HEK293 (cell line): Measurements from ENCODE around the gene NAT16.
A peak's percentile ranks its signal among the peaks of the same experiment; 100 is the strongest.

Source experiments
- GLI2 ChIP-seq: fragments of 450-650 bp; formaldehyde crosslinking; IDR thresholded peaks from 2 replicates; pipeline ENCODE4; 2017; ENCODE audit warnings: missing biosample characterization, missing genetic modification characterization, low read depth, borderline replicate concordance
- HOXA7 ChIP-seq: sonication (generic); formaldehyde crosslinking; IDR thresholded peaks from 2 replicates; pipeline ENCODE4 v1.8.1; 2022; ENCODE audit warnings: missing genetic modification reagents, borderline replicate concordance
- IKZF3 ChIP-seq: fragments of 450-650 bp; IDR thresholded peaks from 2 replicates; pipeline ENCODE4 v1.5.0; 2018; ENCODE audit warnings: missing biosample characterization, mild to moderate bottlenecking, missing genetic modification characterization, moderate library complexity
- MYNN ChIP-seq: fragments of 450-650 bp; formaldehyde crosslinking; IDR thresholded peaks from 2 replicates; pipeline ENCODE4 v1.5.1; 2016; ENCODE audit warnings: missing biosample characterization, missing genetic modification characterization, borderline replicate concordance
- PBX3 ChIP-seq: sonication (generic); formaldehyde crosslinking; IDR thresholded peaks from 2 replicates; pipeline ENCODE4 v1.8.1; 2022; ENCODE audit warnings: mild to moderate bottlenecking, moderate library complexity, missing genetic modification reagents
- PRDM4 ChIP-seq: fragments of 450-650 bp; formaldehyde crosslinking; IDR thresholded peaks from 2 replicates; pipeline ENCODE4 v1.5.1; 2017; ENCODE audit warnings: missing biosample characterization, missing genetic modification characterization
- SALL2 ChIP-seq: fragments of 450-650 bp; formaldehyde crosslinking; IDR thresholded peaks from 2 replicates; pipeline ENCODE4 v1.5.0; 2017; ENCODE audit warnings: missing biosample characterization, mild to moderate bottlenecking, missing genetic modification characterization, borderline replicate concordance
- SP3 ChIP-seq: fragments of 450-650 bp; formaldehyde crosslinking; IDR thresholded peaks from 2 replicates; pipeline ENCODE4 v1.5.1; 2016; ENCODE audit warnings: missing biosample characterization, missing genetic modification characterization
- YY1 ChIP-seq: fragments of 450-650 bp; formaldehyde crosslinking; IDR thresholded peaks from 2 replicates; pipeline ENCODE4 v1.5.1; 2018; ENCODE audit warnings: missing biosample characterization, missing genetic modification characterization
- ZBTB1 ChIP-seq: fragments of 450-650 bp; formaldehyde crosslinking; IDR thresholded peaks from 2 replicates; pipeline ENCODE4 v1.5.1; 2016; ENCODE audit warnings: missing biosample characterization, missing genetic modification characterization
- ZBTB21 ChIP-seq: fragments of 450-650 bp; formaldehyde crosslinking; IDR thresholded peaks from 2 replicates; pipeline ENCODE4 v1.5.1; 2017; ENCODE audit warnings: missing biosample characterization, missing genetic modification characterization
- ZIC2 ChIP-seq: fragments of 450-650 bp; formaldehyde crosslinking; IDR thresholded peaks from 2 replicates; pipeline ENCODE4 v1.5.1; 2016; ENCODE audit warnings: missing biosample characterization, missing genetic modification characterization
- ZNF114 ChIP-seq: fragments of 450-650 bp; formaldehyde crosslinking; IDR thresholded peaks from 2 replicates; pipeline ENCODE4 v1.5.0; 2017; ENCODE audit warnings: missing biosample characterization, missing genetic modification characterization
- ZNF121 ChIP-seq: fragments of 450-650 bp; formaldehyde crosslinking; IDR thresholded peaks from 2 replicates; pipeline ENCODE4 v1.5.1; 2016; ENCODE audit warnings: missing biosample characterization, missing genetic modification characterization
- ZNF146 ChIP-seq: fragments of 450-650 bp; formaldehyde crosslinking; IDR thresholded peaks from 2 replicates; pipeline ENCODE4 v1.5.1; 2016; ENCODE audit warnings: missing biosample characterization, missing genetic modification characterization
- ZNF169 ChIP-seq: fragments of 450-650 bp; formaldehyde crosslinking; IDR thresholded peaks from 2 replicates; pipeline ENCODE4 v1.5.1; 2016; ENCODE audit warnings: missing biosample characterization, missing genetic modification characterization
- ZNF214 ChIP-seq: fragments of 450-650 bp; formaldehyde crosslinking; IDR thresholded peaks from 2 replicates; pipeline ENCODE4 v1.5.1; 2017; ENCODE audit warnings: missing biosample characterization, mild to moderate bottlenecking, missing genetic modification characterization, borderline replicate concordance
- ZNF280C ChIP-seq: fragments of 450-650 bp; formaldehyde crosslinking; IDR thresholded peaks from 2 replicates; pipeline ENCODE4 v1.5.1; 2016; ENCODE audit warnings: missing biosample characterization, missing genetic modification characterization
- ZNF394 ChIP-seq: fragments of 450-650 bp; formaldehyde crosslinking; IDR thresholded peaks from 2 replicates; pipeline ENCODE4 v1.5.1; 2016; ENCODE audit warnings: missing biosample characterization, missing genetic modification characterization, mild to moderate bottlenecking, moderate library complexity, borderline replicate concordance
- ZNF398 ChIP-seq: fragments of 450-650 bp; formaldehyde crosslinking; IDR thresholded peaks from 2 replicates; pipeline ENCODE4 v1.5.1; 2017; ENCODE audit warnings: missing biosample characterization, missing genetic modification characterization
- ZNF404 ChIP-seq: fragments of 450-650 bp; formaldehyde crosslinking; IDR thresholded peaks from 2 replicates; pipeline ENCODE4 v1.5.1; 2017; ENCODE audit warnings: missing biosample characterization, missing genetic modification characterization
- ZNF426 ChIP-seq: fragments of 450-650 bp; formaldehyde crosslinking; IDR thresholded peaks from 2 replicates; pipeline ENCODE4 v1.5.1; 2017; ENCODE audit warnings: missing biosample characterization, missing genetic modification characterization, mild to moderate bottlenecking, inconsistent platforms, moderate library complexity
- ZNF501 ChIP-seq: fragments of 450-650 bp; formaldehyde crosslinking; IDR thresholded peaks from 2 replicates; pipeline ENCODE4 v1.5.1; 2016; ENCODE audit warnings: missing biosample characterization, missing genetic modification characterization
- ZNF621 ChIP-seq: fragments of 450-650 bp; formaldehyde crosslinking; IDR thresholded peaks from 2 replicates; pipeline ENCODE4 v1.5.1; 2017; ENCODE audit warnings: missing biosample characterization, missing genetic modification characterization
- ZNF623 ChIP-seq: fragments of 450-650 bp; formaldehyde crosslinking; IDR thresholded peaks from 2 replicates; pipeline ENCODE4 v1.5.1; 2016; ENCODE audit warnings: missing biosample characterization, missing genetic modification characterization
- ZNF654 ChIP-seq: fragments of 450-650 bp; formaldehyde crosslinking; IDR thresholded peaks from 2 replicates; pipeline ENCODE4 v1.5.1; 2016; ENCODE audit warnings: low read depth, missing biosample characterization, missing genetic modification characterization
- ZNF660 ChIP-seq: fragments of 450-650 bp; IDR thresholded peaks from 2 replicates; pipeline ENCODE4 v1.5.1; 2018; ENCODE audit warnings: missing biosample characterization, mild to moderate bottlenecking, missing genetic modification characterization
- ZNF701 ChIP-seq: fragments of 450-650 bp; formaldehyde crosslinking; IDR thresholded peaks from 2 replicates; pipeline ENCODE4 v1.5.1; 2016; ENCODE audit warnings: missing biosample characterization, missing genetic modification characterization
- ZNF76 ChIP-seq: fragments of 450-650 bp; formaldehyde crosslinking; IDR thresholded peaks from 2 replicates; pipeline ENCODE4; 2016; ENCODE audit warnings: low read depth, missing biosample characterization, missing genetic modification characterization, borderline replicate concordance
- ZNF776 ChIP-seq: fragments of 450-650 bp; formaldehyde crosslinking; IDR thresholded peaks from 2 replicates; pipeline ENCODE4 v1.5.0; 2017; ENCODE audit warnings: missing biosample characterization, missing genetic modification characterization, borderline replicate concordance
- ZSCAN23 ChIP-seq: fragments of 450-650 bp; formaldehyde crosslinking; IDR thresholded peaks from 2 replicates; pipeline ENCODE4 v1.5.1; 2016; ENCODE audit warnings: missing biosample characterization, missing genetic modification characterization
- ZSCAN4 ChIP-seq: fragments of 450-650 bp; formaldehyde crosslinking; IDR thresholded peaks from 2 replicates; pipeline ENCODE4 v1.5.1; 2017; ENCODE audit warnings: missing biosample characterization, missing genetic modification characterization

Gene NAT16

GRCh38 chr7:101126651-101127459 is 53.2 kb downstream of the NAT16 start, which contains the start of gene SERPINE1 (continued):
- TF ChIP-seq IKZF3, result no peak
- TF ChIP-seq GLI2 (tag by site-specific recombination), result no peak
- no peak for TF ChIP-seq ZNF621 (tag by site-specific recombination)
- TF ChIP-seq ZNF394 (tag by site-specific recombination), result peak; percentile 24; the same call in 1 of the 2 replicates
- TF ChIP-seq ZNF776 (tag by site-specific recombination), result no peak
- no peak for TF ChIP-seq ZNF121
- no peak for TF ChIP-seq SP3 (tag by site-specific recombination)
- TF ChIP-seq MYNN, result no peak
- TF ChIP-seq ZBTB1 (tag by site-specific recombination), result no peak
- TF ChIP-seq YY1, result no peak
- no peak; the same call in none of the 2 replicates for TF ChIP-seq ZNF660 (tag by site-specific recombination)
- TF ChIP-seq ZNF169, result no peak
- TF ChIP-seq ZNF398, result peak; percentile 82
- no peak for TF ChIP-seq ZNF214 (tag by site-specific recombination)
- TF ChIP-seq ZNF426 (tag by site-specific recombination), result no peak
- TF ChIP-seq ZBTB21 (tag by site-specific recombination), result peak; percentile 46; the same call in 1 of the 2 replicates
- TF ChIP-seq ZNF404, result no peak
- peak; percentile 43; the same call in 1 of the 2 replicates for TF ChIP-seq ZNF501
- peak; percentile 72 for TF ChIP-seq ZSCAN4 (tag by site-specific recombination)
- TF ChIP-seq ZNF114 (tag by site-specific recombination), result no peak
- no peak for TF ChIP-seq PBX3 (CRISPR knock-in tag)
- TF ChIP-seq ZIC2 (tag by site-specific recombination), result peak; percentile 67
- 0 out of 2 replicates have a peak, but pooled peaks have one; percentile 16 for TF ChIP-seq ZNF76 (tag by site-specific recombination)
- no peak for TF ChIP-seq ZNF146 (tag by site-specific recombination)
- 0 out of 2 replicates have a peak, but pooled peaks have one; percentile 32 for TF ChIP-seq ZSCAN23
- no peak for TF ChIP-seq ZNF280C
- TF ChIP-seq SALL2 (tag by site-specific recombination), result no peak
- TF ChIP-seq ZNF623, result 0 out of 2 replicates have a peak, but pooled peaks have one; percentile 12
- TF ChIP-seq ZNF654, result no peak
- no peak for TF ChIP-seq HOXA7 (CRISPR knock-in tag)
- TF ChIP-seq PRDM4 (tag by site-specific recombination), result no peak
- TF ChIP-seq ZNF701, result no peak
